Activated CD8-positive, alpha-beta memory T cell treated with anti-CD3 and anti-CD28 coated beads, Interleukin-2, amount 10 ng/mL, durations not matched to agents 7 days and 5 days (primary cell): ENCODE measurements around the gene ZNF615. TPM values are rescaled to one million over a fixed set of nuclear protein-coding genes. Genes with fewer than 3 reads are reported as not detected.
"Not testable (repeated sequence)": the region's sequence is repeated elsewhere in the genome, so short reads cannot be mapped to it uniquely, and the experiment has no call there.

Experiments
- ATAC-seq: fragments of 150-1000 bp; cut with Tn5 transposase; one replicate; pipeline ENCODE4 v1.10.0; 2021; ENCODE audit warnings: moderate library complexity
- CTCF ChIA-PET: fragments of 350-600 bp; sonication (Branson Sonifier 250); formaldehyde crosslinking; loops from one replicate; lab custom pipeline; 2021; ENCODE audit warnings: antibody characterized with exemption; lab: Charles Lee
- DNase-seq: peaks from one replicate; pipeline ENCODE4 v3.0.0-alpha.2; 2020
- H3K27ac Mint-ChIP-seq: one replicate; pipeline ENCODE4 v1.8.0; 2021; ENCODE audit warnings: mild to moderate bottlenecking, mixed read lengths
- H3K27me3 Mint-ChIP-seq: one replicate; pipeline ENCODE4 v1.8.0; 2021; ENCODE audit warnings: mixed read lengths
- H3K36me3 Mint-ChIP-seq: one replicate; pipeline ENCODE4 v1.8.0; 2021; ENCODE audit warnings: mild to moderate bottlenecking, mixed read lengths
- H3K4me1 Mint-ChIP-seq: one replicate; pipeline ENCODE4 v1.8.0; 2021; ENCODE audit warnings: mixed read lengths
- H3K4me3 Mint-ChIP-seq: one replicate; pipeline ENCODE4 v1.8.0; 2021; ENCODE audit warnings: mild to moderate bottlenecking, moderate library complexity, mixed read lengths
- H3K9me3 Mint-ChIP-seq: one replicate; pipeline ENCODE4 v1.8.0; 2022; ENCODE audit warnings: low read depth, mixed read lengths
- total RNA-seq, 2 experiments: library from RNA; stranded (reverse); gene quantifications; one replicate each; pipeline ENCODE4 v1.2.3, GENCODE V29; 2021

Gene ZNF615
- total RNA-seq, 2 experiments from 2014 or later, result 11.9 to 13.0 TPM

GRCh38 chr19:51970718-51971117 lies 37.3 kb downstream of the ZNF615 start:
- ATAC-seq, result no peak
- no peaks in the 10 kb centered on the region for H3K4me1 Mint-ChIP-seq
- CTCF ChIA-PET, result no interaction called here
- H3K27me3 Mint-ChIP-seq, result no peaks in the 10 kb centered on the region
- H3K9me3 Mint-ChIP-seq, result peaks cover 36% of the 10 kb centered on the region
- DNase-seq, result no peak
- H3K4me3 Mint-ChIP-seq, result no peak overlapping the region
- H3K36me3 Mint-ChIP-seq, result peaks cover 85% of the 10 kb centered on the region
- H3K27ac Mint-ChIP-seq, result no peak overlapping the region

- DNase-seq, result no peak
- H3K36me3 Mint-ChIP-seq, result peaks cover 67% of the 10 kb centered on the region
- CTCF ChIA-PET, result no interaction called here
- no peak overlapping the region for H3K27ac Mint-ChIP-seq
- peaks cover 48% of the 10 kb centered on the region for H3K9me3 Mint-ChIP-seq
- no peaks in the 10 kb centered on the region for H3K4me1 Mint-ChIP-seq
- H3K27me3 Mint-ChIP-seq, result no peaks in the 10 kb centered on the region
- no peak overlapping the region for H3K4me3 Mint-ChIP-seq
- ATAC-seq, result no peak
These were observed 42.4 kb downstream of the ZNF615 start for GRCh38 chr19:51965583-51965982.

GRCh38 chr19:51960621-51961233 lies 47.3 kb downstream of the ZNF615 start:
- DNase-seq, H3K27ac Mint-ChIP-seq, ATAC-seq, CTCF ChIA-PET, H3K27me3 Mint-ChIP-seq, H3K4me3 Mint-ChIP-seq, H3K4me1 Mint-ChIP-seq: not testable (repeated sequence)
- peaks cover 49% of the 10 kb centered on the region for H3K9me3 Mint-ChIP-seq
- H3K36me3 Mint-ChIP-seq, result peaks cover 29% of the 10 kb centered on the region

- peaks cover 20% of the 10 kb centered on the region for H3K36me3 Mint-ChIP-seq
- H3K27me3 Mint-ChIP-seq, result no peaks in the 10 kb centered on the region
- H3K27ac Mint-ChIP-seq, result no peak overlapping the region
- DNase-seq (no peak), ATAC-seq (no peak)
- CTCF ChIA-PET, result no interaction called here
- H3K4me1 Mint-ChIP-seq, result no peaks in the 10 kb centered on the region
- peaks cover 40% of the 10 kb centered on the region for H3K9me3 Mint-ChIP-seq
- H3K4me3 Mint-ChIP-seq, result no peak overlapping the region
These were observed 48.2 kb downstream of the ZNF615 start for GRCh38 chr19:51959791-51960190.

GRCh38 chr19:51957846-51958245 lies 50.2 kb downstream of the ZNF615 start:
- H3K27ac Mint-ChIP-seq, H3K4me1 Mint-ChIP-seq, CTCF ChIA-PET, H3K36me3 Mint-ChIP-seq, H3K4me3 Mint-ChIP-seq, H3K27me3 Mint-ChIP-seq, ATAC-seq, DNase-seq: not testable (repeated sequence)
- peaks cover 31% of the 10 kb centered on the region for H3K9me3 Mint-ChIP-seq

GRCh38 chr19:51948975-51949374 lies 59.0 kb downstream of the ZNF615 start:
- CTCF ChIA-PET, result no interaction called here
- no peaks in the 10 kb centered on the region for H3K4me1 Mint-ChIP-seq
- H3K27ac Mint-ChIP-seq, result no peak overlapping the region
- DNase-seq (no peak), ATAC-seq (no peak)
- no peak overlapping the region for H3K4me3 Mint-ChIP-seq
- H3K27me3 Mint-ChIP-seq, result no peaks in the 10 kb centered on the region
- peaks cover 29% of the 10 kb centered on the region for H3K36me3 Mint-ChIP-seq
- peaks cover 56% of the 10 kb centered on the region for H3K9me3 Mint-ChIP-seq

- no peak overlapping the region for H3K4me3 Mint-ChIP-seq
- H3K27me3 Mint-ChIP-seq, result no peaks in the 10 kb centered on the region
- H3K36me3 Mint-ChIP-seq, result peaks cover 48% of the 10 kb centered on the region
- DNase-seq, result no peak
- no peaks in the 10 kb centered on the region for H3K4me1 Mint-ChIP-seq
- no peak overlapping the region for H3K27ac Mint-ChIP-seq
- H3K9me3 Mint-ChIP-seq, result peaks cover 68% of the 10 kb centered on the region
- CTCF ChIA-PET, result no interaction called here
- no peak for ATAC-seq
These were observed 61.4 kb downstream of the ZNF615 start for GRCh38 chr19:51946602-51947001.

GRCh38 chr19:51944798-51945552 lies 63.0 kb downstream of the ZNF615 start:
- Mint-ChIP-seq H3K27me3 (no peaks in the 10 kb centered on the region), H3K27ac (no peak overlapping the region), H3K9me3 (peaks cover 75% of the 10 kb centered on the region), H3K4me3 (no peak overlapping the region), H3K36me3 (peaks cover 64% of the 10 kb centered on the region), H3K4me1 (no peaks in the 10 kb centered on the region)
- CTCF ChIA-PET, result no interaction called here
- DNase-seq (no peak), ATAC-seq (no peak)

Other genes starting within 250 kb of the ZNF615 start
- not detected for gene FPR2, start 247.0 kb downstream of the ZNF615 start, total RNA-seq
- gene FPR3, start 213.1 kb downstream of the ZNF615 start, total RNA-seq, result not detected
- 1 to 10 TPM; 4.3 to 6.9 TPM for gene ZNF577, start 120.3 kb downstream of the ZNF615 start, total RNA-seq
- 10 to 100 TPM; 10.6 to 12.4 TPM for gene ZNF649, start 103.2 kb downstream of the ZNF615 start, total RNA-seq
- gene ZNF613, start 80.7 kb downstream of the ZNF615 start, total RNA-seq, result 1 to 10 TPM; 5.0 to 5.7 TPM
- 10 to 100 TPM; 10.2 to 12.7 TPM for gene ZNF350, start 21.4 kb downstream of the ZNF615 start, total RNA-seq
- 10 to 100 TPM in 1 of 2 experiments, 1 to 10 TPM in 1; 8.7 to 11.5 TPM for gene ZNF614, start 20.2 kb upstream of the ZNF615 start, total RNA-seq
- 10 to 100 TPM in 1 of 2 experiments, 1 to 10 TPM in 1; 8.8 to 15.1 TPM for gene ZNF432, start 40.6 kb upstream of the ZNF615 start, total RNA-seq
- 10 to 100 TPM; 22.3 to 30.4 TPM for gene ZNF841, start 87.6 kb upstream of the ZNF615 start, total RNA-seq
- gene ZNF616, start 131.7 kb upstream of the ZNF615 start, total RNA-seq, result 1 to 10 TPM; 6.8 to 7.8 TPM
- gene ZNF836, start 163.4 kb upstream of the ZNF615 start, total RNA-seq, result 10 to 100 TPM; 12.6 to 14.6 TPM
- gene PPP2R1A, start 181.8 kb upstream of the ZNF615 start, total RNA-seq, result 100 to 1,000 TPM; 168 to 207 TPM